SU-DHL-6 (cell line): ENCODE results near the gene C1QTNF6.
A peak's percentile ranks its signal among the peaks of the same experiment; 100 is the strongest.
"Not testable (repeated sequence)": the region's sequence is repeated elsewhere in the genome, so short reads cannot be mapped to it uniquely, and the experiment has no call there.

Experiments used
- H2AFZ ChIP-seq: fragments of 200-600 bp; sonication (generic); 2 replicates; pipeline ENCODE4 v1.6.1; 2014; ENCODE audit warnings: low read depth, mild to moderate bottlenecking, moderate library complexity, mixed read lengths, antibody characterized with exemption, low read length; ENCODE audit not compliant: severe bottlenecking
- H3F3A ChIP-seq: fragments of 200-600 bp; shearing (Covaris generic); 2 replicates; pipeline ENCODE4 v1.6.0; 2016; ENCODE audit warnings: antibody characterized with exemption, mild to moderate bottlenecking; ENCODE audit not compliant: insufficient read depth
- H3K27ac ChIP-seq: fragments of 200-600 bp; sonication (generic); 2 replicates; pipeline ENCODE4 v1.5.1; 2016; ENCODE audit warnings: low read depth, mild to moderate bottlenecking, low read length, moderate library complexity, mixed read lengths
- H3K27me3 ChIP-seq: fragments of 200-600 bp; sonication (generic), shearing (Covaris generic); 2 replicates; pipeline ENCODE4 v1.6.0; 2014; ENCODE audit warnings: mild to moderate bottlenecking, low read length
- H3K36me3 ChIP-seq: fragments of 200-600 bp; sonication (generic); 2 replicates; pipeline ENCODE4 v1.6.1; 2014; ENCODE audit warnings: mild to moderate bottlenecking, low read length, mixed read lengths
- H3K4me2 ChIP-seq: fragments of 300-600, 200-600 bp; shearing (Covaris generic), sonication (generic); 2 replicates; pipeline ENCODE4 v1.6.0; 2014; ENCODE audit warnings: low read length, low read depth, mild to moderate bottlenecking; ENCODE audit not compliant: poor library complexity, severe bottlenecking
- H3K4me3 ChIP-seq: fragments of 200-600 bp; sonication (generic); 2 replicates; pipeline ENCODE4 v1.5.1; 2014; ENCODE audit warnings: antibody characterized with exemption, low read length, mild to moderate bottlenecking, mixed read lengths; ENCODE audit not compliant: insufficient read depth, poor library complexity, severe bottlenecking
- H3K79me2 ChIP-seq: fragments of 200-600 bp; sonication (generic); 2 replicates; pipeline ENCODE4 v1.6.1; 2014; ENCODE audit warnings: mild to moderate bottlenecking, low read length, moderate library complexity; ENCODE audit not compliant: insufficient read depth
- H3K9ac ChIP-seq: fragments of 200-600 bp; sonication (generic); 2 replicates; pipeline ENCODE4 v1.7.0; 2014; ENCODE audit warnings: mild to moderate bottlenecking, low read length
- H3K9me2 ChIP-seq: fragments of 200-600 bp; sonication (generic); replicated peaks from 2 replicates; pipeline ENCODE4 v1.6.1; 2014; ENCODE audit warnings: low read length; ENCODE audit not compliant: insufficient read depth
- H3K9me3 ChIP-seq: fragments of 200-600 bp; sonication (generic); 2 replicates; pipeline ENCODE4 v1.6.1; 2014; ENCODE audit warnings: low read length, mixed read lengths; ENCODE audit not compliant: insufficient read depth
- H4K20me1 ChIP-seq: fragments of 200-600 bp; sonication (generic); 2 replicates; pipeline ENCODE4 v1.6.1; 2014; ENCODE audit warnings: low read depth, mild to moderate bottlenecking, antibody characterized with exemption, low read length, moderate library complexity, mixed read lengths
- EZH2phosphoT487 ChIP-seq: fragments of 200-600 bp; sonication (generic), shearing (Covaris generic); conservative IDR thresholded peaks from 2 replicates; pipeline ENCODE4 v1.6.1; 2018; ENCODE audit warnings: mild to moderate bottlenecking, antibody characterized with exemption, low read length, moderate library complexity, mixed read lengths
- TF ChIP-seq, protein P1 (sequence below): fragments of 200-600 bp; sonication (generic); IDR thresholded peaks from one replicate; pipeline ENCODE4 v1.5.1; 2017; ENCODE audit warnings: antibody characterized with exemption, mild to moderate bottlenecking, low read length, moderate library complexity; ENCODE audit not compliant: insufficient read depth, poor library complexity, severe bottlenecking

C1QTNF6 gene

DNA sequence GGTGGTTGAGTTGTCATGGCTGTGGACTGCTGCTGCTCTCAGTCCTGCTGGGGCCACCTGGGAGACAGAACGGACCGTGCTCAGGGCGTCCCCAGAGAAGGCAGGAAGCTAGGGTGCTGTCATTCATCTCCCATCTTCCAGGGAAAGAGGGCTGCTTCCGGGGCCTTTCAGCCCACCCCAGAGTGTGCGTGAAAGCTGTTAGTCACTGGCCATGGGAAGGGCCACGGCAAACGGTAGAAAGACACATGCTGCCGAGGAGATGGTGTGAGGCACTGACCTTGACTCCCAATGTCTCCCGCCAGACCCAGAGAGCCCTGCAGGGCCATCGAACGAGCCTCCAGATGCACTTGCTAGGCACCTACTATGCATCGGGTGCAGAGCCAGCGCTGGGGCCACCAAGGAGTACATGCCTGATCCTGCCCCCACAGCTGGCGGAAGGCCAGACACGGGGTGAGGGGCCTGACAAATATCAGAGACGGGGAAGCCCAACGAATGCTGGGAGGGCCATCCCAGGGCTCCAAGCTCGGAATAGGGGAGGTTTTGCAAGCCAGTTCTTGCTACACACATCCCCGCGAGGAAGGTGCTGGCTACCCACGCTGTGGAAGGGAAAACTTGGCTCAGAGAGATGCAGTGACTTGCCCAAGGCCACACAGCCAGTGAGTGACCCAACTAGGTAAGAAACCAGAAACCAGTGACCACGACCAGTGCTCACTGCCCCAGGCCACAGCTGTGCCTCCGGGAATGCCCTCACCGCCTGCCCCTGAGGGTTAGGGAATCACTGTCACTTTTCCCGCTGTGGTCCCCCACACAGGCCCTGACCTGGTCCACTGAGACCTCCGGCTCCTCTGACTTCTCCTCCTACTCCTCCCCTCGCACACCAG, 45.9 kb upstream of the C1QTNF6 start:
- Histone ChIP-seq H4K20me1 (no peaks in the 10 kb centered on the region), H3K9ac (no peak overlapping the region), H3K79me2 (peaks cover 16% of the 10 kb centered on the region), H2AFZ (no peak overlapping the region), H3K4me2 (no peak overlapping the region), H3K27ac (no peak overlapping the region), H3K9me2 (no peaks in the 10 kb centered on the region), H3K4me3 (no peak overlapping the region), H3K36me3 (no peaks in the 10 kb centered on the region), H3K9me3 (no peaks in the 10 kb centered on the region), H3K27me3 (no peaks in the 10 kb centered on the region), H3F3A (no peaks in the 10 kb centered on the region; the same call in 1 of the 2 replicates)
- TF ChIP-seq EZH2phosphoT487, result no peak
- TF ChIP-seq, protein P1, sequence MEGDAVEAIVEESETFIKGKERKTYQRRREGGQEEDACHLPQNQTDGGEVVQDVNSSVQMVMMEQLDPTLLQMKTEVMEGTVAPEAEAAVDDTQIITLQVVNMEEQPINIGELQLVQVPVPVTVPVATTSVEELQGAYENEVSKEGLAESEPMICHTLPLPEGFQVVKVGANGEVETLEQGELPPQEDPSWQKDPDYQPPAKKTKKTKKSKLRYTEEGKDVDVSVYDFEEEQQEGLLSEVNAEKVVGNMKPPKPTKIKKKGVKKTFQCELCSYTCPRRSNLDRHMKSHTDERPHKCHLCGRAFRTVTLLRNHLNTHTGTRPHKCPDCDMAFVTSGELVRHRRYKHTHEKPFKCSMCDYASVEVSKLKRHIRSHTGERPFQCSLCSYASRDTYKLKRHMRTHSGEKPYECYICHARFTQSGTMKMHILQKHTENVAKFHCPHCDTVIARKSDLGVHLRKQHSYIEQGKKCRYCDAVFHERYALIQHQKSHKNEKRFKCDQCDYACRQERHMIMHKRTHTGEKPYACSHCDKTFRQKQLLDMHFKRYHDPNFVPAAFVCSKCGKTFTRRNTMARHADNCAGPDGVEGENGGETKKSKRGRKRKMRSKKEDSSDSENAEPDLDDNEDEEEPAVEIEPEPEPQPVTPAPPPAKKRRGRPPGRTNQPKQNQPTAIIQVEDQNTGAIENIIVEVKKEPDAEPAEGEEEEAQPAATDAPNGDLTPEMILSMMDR, result no peak

DNA sequence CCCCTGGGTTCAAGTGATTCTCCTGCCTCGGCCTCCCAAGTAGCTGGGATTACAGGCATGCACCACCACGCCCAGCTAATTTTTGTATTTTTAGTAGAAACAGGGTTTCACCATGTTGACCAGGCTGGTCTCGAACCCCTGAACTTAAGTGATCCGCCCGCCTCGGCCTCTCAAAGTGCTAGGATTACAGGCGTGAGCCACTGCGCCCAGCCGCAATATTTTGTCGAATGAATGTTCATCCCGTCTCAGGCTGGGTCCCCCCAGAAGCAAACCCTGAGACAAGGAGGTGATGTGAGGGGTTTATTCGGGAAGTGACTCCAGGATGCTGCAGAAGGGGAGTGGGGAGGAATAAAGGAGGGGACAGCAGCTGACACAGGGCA, 45.3 kb upstream of the C1QTNF6 start:
- H2AFZ ChIP-seq, H3K9me2 ChIP-seq, H3F3A ChIP-seq, H3K9me3 ChIP-seq, H3K27ac ChIP-seq, H3K4me2 ChIP-seq, H3K27me3 ChIP-seq, H3K36me3 ChIP-seq, H4K20me1 ChIP-seq, H3K4me3 ChIP-seq, H3K9ac ChIP-seq: not testable (repeated sequence)
- peaks cover 16% of the 10 kb centered on the region for H3K79me2 ChIP-seq

DNA sequence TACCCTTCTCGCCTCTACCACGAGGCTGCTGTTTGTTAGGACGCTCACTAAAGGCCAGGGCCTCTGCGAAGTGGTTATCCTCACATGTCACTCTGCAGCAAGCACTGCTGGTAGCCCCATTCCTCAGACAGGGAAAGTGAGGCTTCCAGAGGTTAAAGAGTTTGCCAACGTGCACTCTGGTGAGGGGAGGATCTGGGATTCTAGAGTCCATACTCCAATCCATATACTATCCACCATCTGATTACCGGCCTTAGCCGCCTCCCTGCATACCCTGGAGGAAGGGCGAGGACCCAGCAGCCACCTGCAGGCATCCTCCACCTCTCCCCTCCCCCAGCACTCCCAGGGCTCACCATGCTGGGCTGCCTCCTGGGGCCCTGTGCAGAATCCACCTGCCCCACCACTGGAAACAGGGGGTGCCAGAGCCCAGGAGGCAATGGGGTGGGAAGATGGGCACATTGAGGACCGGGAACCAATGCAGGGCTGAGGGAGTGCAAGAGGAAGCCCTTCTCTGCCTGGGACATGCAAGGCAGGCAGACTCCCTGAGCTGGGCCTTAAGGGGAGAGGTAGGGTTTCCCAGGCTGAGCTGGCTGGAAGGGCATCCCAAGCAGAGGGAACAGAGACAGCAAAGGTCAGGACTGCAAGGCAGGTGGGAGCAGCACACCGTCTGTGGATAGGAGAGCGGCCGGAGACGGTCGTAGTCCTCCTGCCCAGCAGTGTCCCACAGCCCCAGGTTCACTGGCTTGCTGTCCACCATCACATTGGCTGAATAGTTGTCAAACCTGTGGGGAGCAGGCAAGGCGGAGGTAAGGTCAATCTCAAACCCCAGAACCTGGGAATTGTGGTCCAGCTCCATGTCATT, 44.3 kb upstream of the C1QTNF6 start:
- no peaks in the 10 kb centered on the region for H4K20me1 ChIP-seq

More for the DNA sequence above, 44.3 kb upstream of the C1QTNF6 start:
- Histone ChIP-seq H3K79me2 (peaks cover 16% of the 10 kb centered on the region), H3K36me3 (no peaks in the 10 kb centered on the region), H3K27me3 (no peaks in the 10 kb centered on the region), H3K9ac (no peak overlapping the region), H3K4me2 (no peak overlapping the region), H2AFZ (no peak overlapping the region), H3F3A (no peaks in the 10 kb centered on the region; the same call in 1 of the 2 replicates), H3K4me3 (no peak overlapping the region), H3K27ac (peak overlapping the region; percentile 88), H3K9me3 (no peaks in the 10 kb centered on the region), H3K9me2 (no peaks in the 10 kb centered on the region)
- TF ChIP-seq EZH2phosphoT487, result no peak
- TF ChIP-seq, protein P1, result no peak
